Measurements from ENCODE around the gene MRPL37.

MRPL37 gene

DNA sequence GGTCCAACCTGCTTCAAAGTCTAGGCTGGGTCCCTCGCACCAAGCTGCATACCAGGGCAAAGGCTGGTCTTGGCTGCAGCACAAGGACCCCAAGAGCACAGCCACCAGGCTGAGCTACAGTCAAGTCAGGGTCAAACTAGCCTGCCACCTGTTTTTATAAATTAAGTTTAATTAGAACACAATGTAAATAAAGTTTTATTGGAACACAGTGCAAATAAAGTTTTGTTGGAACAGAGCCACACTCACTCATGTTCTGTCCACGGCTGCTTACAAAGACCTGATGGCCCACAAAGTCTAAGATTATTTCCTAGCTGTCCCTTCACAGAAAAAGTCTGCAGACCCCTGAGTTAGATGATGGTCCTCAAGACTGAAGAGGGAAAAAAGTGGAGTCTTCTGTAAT, 66.2 kb downstream of the MRPL37 start:
- no peak for DNase-seq

DNA sequence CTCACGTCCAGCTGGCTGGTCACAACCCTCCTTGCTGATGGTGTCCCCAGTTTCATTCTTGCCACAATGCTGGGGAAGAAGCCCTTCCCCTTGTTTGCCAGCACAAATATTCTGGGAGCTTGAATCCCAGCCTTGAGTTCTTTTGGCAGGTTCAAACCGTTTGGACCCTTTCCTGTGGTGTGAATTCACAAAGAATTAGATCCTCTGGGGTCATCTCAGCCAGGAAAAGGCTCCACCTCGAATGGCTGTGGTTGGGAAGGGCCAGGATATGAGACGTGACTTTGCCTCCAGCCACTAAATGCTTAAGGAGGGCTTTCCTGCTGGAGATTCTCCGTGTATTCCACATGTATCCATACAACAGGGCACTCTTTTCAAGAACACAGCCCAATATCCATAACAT, 66.9 kb downstream of the MRPL37 start:
- DNase-seq = no peak
